GM23248 (cell line): ENCODE results near the gene CLEC16A. TPM values are rescaled to one million over a fixed set of nuclear protein-coding genes. Genes with fewer than 3 reads are reported as not detected.
A peak's percentile ranks its signal among the peaks of the same experiment; 100 is the strongest.

Experiments used
- DNase-seq: peaks from one replicate; pipeline ENCODE4 v3.0.0-alpha.2; 2015
- H2AFZ ChIP-seq: fragments of 200-600 bp; sonication (generic); 2 replicates; pipeline ENCODE4 v1.6.1; 2016; ENCODE audit warnings: antibody characterized with exemption
- H3F3A ChIP-seq: fragments of 200-600 bp; sonication (generic); 2 replicates; pipeline ENCODE4 v1.6.1; 2016; ENCODE audit warnings: mild to moderate bottlenecking, antibody characterized with exemption, mixed run types; ENCODE audit not compliant: insufficient read depth
- H3K27ac ChIP-seq: fragments of 200-600 bp; sonication (generic); 2 replicates; pipeline ENCODE4 v1.5.1; 2016; ENCODE audit warnings: mild to moderate bottlenecking
- H3K27me3 ChIP-seq: fragments of 200-600 bp; sonication (generic); replicated peaks from 2 replicates; pipeline ENCODE4 v1.6.1; 2016; ENCODE audit warnings: mild to moderate bottlenecking; ENCODE audit not compliant: insufficient read depth
- H3K36me3 ChIP-seq: fragments of 200-600 bp; sonication (generic); 2 replicates; pipeline ENCODE4 v1.6.1; 2016; ENCODE audit warnings: low read depth, mild to moderate bottlenecking
- H3K4me1 ChIP-seq: fragments of 200-600 bp; sonication (generic); 2 replicates; pipeline ENCODE4 v1.6.1; 2016; ENCODE audit warnings: mild to moderate bottlenecking; ENCODE audit not compliant: insufficient read depth
- H3K4me2 ChIP-seq: fragments of 200-600 bp; sonication (generic); one replicate; pipeline ENCODE4 v1.6.1; 2016; ENCODE audit warnings: mild to moderate bottlenecking; ENCODE audit not compliant: unreplicated experiment
- H3K4me3 ChIP-seq: fragments of 200-600 bp; sonication (generic); 2 replicates; pipeline ENCODE4 v1.5.1; 2016; ENCODE audit warnings: mild to moderate bottlenecking
- H3K79me2 ChIP-seq: fragments of 200-600 bp; sonication (generic); 2 replicates; pipeline ENCODE4 v1.6.1; 2016; ENCODE audit warnings: mild to moderate bottlenecking; ENCODE audit not compliant: insufficient read depth
- H3K9ac ChIP-seq: fragments of 200-600 bp; sonication (generic); 2 replicates; pipeline ENCODE4 v1.6.1; 2016; ENCODE audit warnings: mild to moderate bottlenecking
- H3K9me2 ChIP-seq: fragments of 200-600 bp; sonication (generic); 2 replicates; pipeline ENCODE4 v1.6.1; 2016; ENCODE audit warnings: mixed run types, mild to moderate bottlenecking, moderate library complexity; ENCODE audit not compliant: insufficient read depth
- H3K9me3 ChIP-seq: fragments of 200-600 bp; sonication (generic); one replicate; pipeline ENCODE4 v1.6.1; 2017; ENCODE audit warnings: low read depth
- H4K20me1 ChIP-seq: fragments of 200-600 bp; sonication (generic); 2 replicates; pipeline ENCODE4 v1.6.0; 2016; ENCODE audit not compliant: insufficient read depth
- EZH2 ChIP-seq: fragments of 200-600 bp; sonication (generic); IDR thresholded peaks from 2 replicates; pipeline ENCODE4 v1.6.1; 2018; ENCODE audit warnings: antibody characterized with exemption, mild to moderate bottlenecking; ENCODE audit not compliant: insufficient read depth, poor library complexity, severe bottlenecking
- EZH2phosphoT487 ChIP-seq: fragments of 200-600 bp; sonication (generic); IDR thresholded peaks from 2 replicates; pipeline ENCODE4 v1.6.1; 2018; ENCODE audit warnings: antibody characterized with exemption, moderate library complexity, mild to moderate bottlenecking, low read depth; ENCODE audit not compliant: insufficient read depth
- WGBS, 2 experiments: methylation state at CpG; one replicate each; pipeline ENCODE4 v1.1.6; 2015 to 2017; ENCODE audit warnings: low lambda C conversion rate in 2 of 2, low coverage in 1 of 2; ENCODE audit errors: missing lambda C conversion rate in 2 of 2; 5-methylcytosine and 5-hydroxymethylcytosine counted together
- in situ Hi-C: fragments of 300-500 bp; cut with MboI; formaldehyde crosslinking; loops from 2 replicates; pipeline ENCODE4 v1.15.0; 2020
- polyA plus RNA-seq: library from polyadenylated mRNA; unstranded; fragments of >200 nt; fragmentation: Nextera tagmentation; extraction: Ambion mirVana; gene quantifications from 2 replicates; pipeline ENCODE4 v1.2.1, GENCODE V29; 2016
- total RNA-seq: library from RNA; depleted of rRNA; stranded (reverse); fragments of >200 nt; shearing (Covaris generic); gene quantifications from 2 replicates; pipeline ENCODE4 v1.2.3, GENCODE V29; 2014

The CLEC16A gene
- total and polyA plus RNA-seq, 2 experiments from 2014 or later: 13.2 to 21.4 TPM

- no peaks in the 10 kb centered on the region for H3K9me3 ChIP-seq
- 94 to 99% methylated on average over 7 to 8 of the region's 8 CpGs for WGBS, 2 experiments
- H3K36me3 ChIP-seq: no peaks in the 10 kb centered on the region; the same call in 1 of the 2 replicates
- H3K4me1 ChIP-seq: peaks cover 50% of the 10 kb centered on the region
- H3F3A ChIP-seq: peaks cover 24% of the 10 kb centered on the region
- H3K4me3 ChIP-seq: no peak overlapping the region
- H4K20me1 ChIP-seq: no peaks in the 10 kb centered on the region
- no peaks in the 10 kb centered on the region for H3K9me2 ChIP-seq
- no peaks in the 10 kb centered on the region for H3K27me3 ChIP-seq
- H3K9ac ChIP-seq: no peak overlapping the region
- no peak overlapping the region for H3K27ac ChIP-seq
- in situ Hi-C loops: no loop called here
- DNase-seq: no peak
- TF ChIP-seq EZH2 (no peak), EZH2phosphoT487 (no peak)
- no peak overlapping the region for H3K4me2 ChIP-seq
- no peaks in the 10 kb centered on the region for H3K79me2 ChIP-seq
- H2AFZ ChIP-seq: no peak overlapping the region
Measured at GRCh38 chr16:11130978-11131665, 186.8 kb downstream of the CLEC16A start.

- no peak for TF ChIP-seq EZH2phosphoT487
- TF ChIP-seq EZH2: no peak
- H3K9me2 ChIP-seq: no peaks in the 10 kb centered on the region
- no peaks in the 10 kb centered on the region for H3K27me3 ChIP-seq
- 96 to 97% methylated on average over 7 of the region's 7 CpGs for WGBS, 2 experiments
- in situ Hi-C loops: no loop called here
- H2AFZ ChIP-seq: no peak overlapping the region
- H3F3A ChIP-seq: peaks cover 30% of the 10 kb centered on the region
- H3K4me3 ChIP-seq: no peak overlapping the region
- no peaks in the 10 kb centered on the region for H4K20me1 ChIP-seq
- no peaks in the 10 kb centered on the region for H3K9me3 ChIP-seq
- H3K4me2 ChIP-seq: no peak overlapping the region
- H3K9ac ChIP-seq: no peak overlapping the region
- no peak overlapping the region for H3K27ac ChIP-seq
- no peaks in the 10 kb centered on the region for H3K79me2 ChIP-seq
- no peak for DNase-seq
- peaks cover 55% of the 10 kb centered on the region for H3K4me1 ChIP-seq
- H3K36me3 ChIP-seq: no peaks in the 10 kb centered on the region; the same call in 1 of the 2 replicates
Measured at GRCh38 chr16:11131706-11132105, 187.3 kb downstream of the CLEC16A start.

GRCh38 chr16:11133344-11133943, 189.1 kb downstream of the CLEC16A start:
- in situ Hi-C loops: no loop called here
- Histone ChIP-seq H2AFZ (no peak overlapping the region), H3K79me2 (no peaks in the 10 kb centered on the region), H3K4me1 (peaks cover 55% of the 10 kb centered on the region), H3K27ac (peak overlapping the region; percentile 68), H4K20me1 (no peaks in the 10 kb centered on the region), H3K9me2 (no peaks in the 10 kb centered on the region), H3K4me3 (peak overlapping the region; percentile 34), H3K27me3 (no peaks in the 10 kb centered on the region), H3K9ac (0 out of 2 replicates have a peak overlapping the region, but pooled peaks have one; percentile 10), H3K9me3 (no peaks in the 10 kb centered on the region), H3F3A (peaks cover 32% of the 10 kb centered on the region), H3K36me3 (no peaks in the 10 kb centered on the region), H3K4me2 (peak overlapping the region; percentile 77)
- TF ChIP-seq EZH2phosphoT487: 0 out of 2 replicates have a peak, but pooled peaks have one; percentile 23
- TF ChIP-seq EZH2: no peak
- peak; percentile 99 for DNase-seq
- WGBS, 2 experiments: 7 to 10% methylated on average over 12 of the region's 12 CpGs

GRCh38 chr16:11134722-11135463, 190.5 kb downstream of the CLEC16A start:
- Histone ChIP-seq H3K36me3 (no peaks in the 10 kb centered on the region), H3F3A (peaks cover 40% of the 10 kb centered on the region), H4K20me1 (no peaks in the 10 kb centered on the region), H3K4me1 (peaks cover 52% of the 10 kb centered on the region), H3K9ac (no peak overlapping the region), H3K27ac (no peak overlapping the region), H3K4me3 (no peak overlapping the region), H3K27me3 (no peaks in the 10 kb centered on the region), H3K9me2 (no peaks in the 10 kb centered on the region), H3K9me3 (no peaks in the 10 kb centered on the region), H3K4me2 (no peak overlapping the region), H2AFZ (no peak overlapping the region), H3K79me2 (no peaks in the 10 kb centered on the region)
- 94 to 98% methylated on average over 11 of the region's 11 CpGs for WGBS, 2 experiments
- DNase-seq: no peak
- TF ChIP-seq EZH2phosphoT487 (no peak), EZH2 (no peak)
- in situ Hi-C loops: no loop called here
